ENCODE results near the gene HCFC1.

Gene HCFC1

DNA sequence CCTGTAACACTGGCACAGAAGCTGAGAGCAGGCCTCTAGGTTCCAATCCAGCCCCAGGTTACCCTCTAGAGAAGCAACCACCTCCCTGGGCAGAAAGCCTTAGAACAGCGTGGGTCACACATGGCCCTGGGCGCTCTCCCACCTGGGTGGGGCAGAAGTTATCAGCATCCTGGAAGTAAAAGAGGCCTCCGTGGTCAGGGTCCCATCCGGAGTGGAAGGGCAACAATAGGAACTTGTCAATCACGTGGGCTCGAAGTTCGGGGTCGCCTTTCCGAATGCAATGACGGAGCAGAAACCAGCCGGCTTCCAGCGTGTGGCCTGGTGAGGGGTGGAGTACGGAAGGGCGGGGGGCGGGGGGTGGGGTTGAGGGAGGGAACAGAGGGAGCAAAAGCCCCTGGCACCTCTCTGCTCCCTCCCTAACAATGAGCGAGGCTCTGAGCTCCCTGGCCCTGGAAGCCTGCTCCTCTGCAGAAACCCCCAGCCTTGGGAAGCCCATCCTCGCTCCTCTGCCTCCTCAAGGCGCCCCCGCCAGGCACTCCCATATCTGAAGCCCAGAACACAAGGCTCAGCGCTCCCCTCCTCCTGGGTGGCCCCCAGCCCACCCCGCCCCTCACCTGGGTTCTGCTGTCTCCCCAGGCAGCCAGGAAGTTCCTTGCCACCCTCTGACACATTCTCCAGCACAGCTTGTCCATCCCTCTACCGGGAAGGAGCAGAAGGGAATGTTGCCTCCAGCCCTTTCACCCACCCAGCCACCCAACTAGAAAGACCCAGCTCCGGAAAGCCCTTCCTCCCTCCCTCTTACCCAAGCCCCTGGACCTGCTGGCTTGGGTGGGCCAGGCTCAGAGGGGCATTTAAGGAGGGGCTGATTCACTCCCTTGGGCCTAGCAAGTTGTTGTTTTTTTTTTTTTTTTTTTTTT lies 30.0 kb downstream of the HCFC1 start:
- DNase-seq (ENCODE audit: low read depth in 2 of 2), result no peak

GRCh38 chrX:153939573-153939972 lies 32.0 kb downstream of the HCFC1 start:
- DNase-seq (ENCODE audit: low read depth in 2 of 2), result no peak

DNA sequence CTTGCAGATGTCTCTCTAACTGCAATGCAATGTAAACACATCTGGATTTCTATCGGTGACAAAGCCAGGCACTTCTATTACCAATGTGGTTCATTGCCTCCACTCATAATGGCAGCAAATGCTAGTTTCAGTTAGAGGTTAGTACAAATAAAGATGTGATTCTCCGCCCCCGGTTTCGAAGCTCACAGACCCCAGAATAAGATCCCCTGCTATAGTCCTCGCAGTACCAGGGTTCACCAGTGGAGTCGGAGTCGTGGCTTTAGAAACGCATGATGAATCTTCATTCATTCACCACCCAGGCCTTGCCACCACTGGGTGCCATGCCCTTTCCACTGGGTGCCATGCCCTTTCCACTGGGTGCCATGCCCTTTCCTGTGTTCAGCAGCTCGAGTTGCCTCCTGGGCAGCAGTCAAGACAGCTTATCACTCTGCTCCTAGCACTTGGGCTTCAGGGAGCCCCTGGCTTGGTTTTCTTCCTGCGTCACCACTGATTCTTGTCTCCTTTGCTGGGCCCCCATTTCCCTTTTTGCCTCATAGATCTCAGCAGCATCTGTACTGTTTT lies 33.3 kb downstream of the HCFC1 start:
- no peak for DNase-seq (ENCODE audit: low read depth in 2 of 2)

- DNase-seq (ENCODE audit: low read depth in 2 of 2), result no peak
Observed at GRCh38 chrX:153937056-153937455, 34.6 kb downstream of the HCFC1 start.

DNA sequence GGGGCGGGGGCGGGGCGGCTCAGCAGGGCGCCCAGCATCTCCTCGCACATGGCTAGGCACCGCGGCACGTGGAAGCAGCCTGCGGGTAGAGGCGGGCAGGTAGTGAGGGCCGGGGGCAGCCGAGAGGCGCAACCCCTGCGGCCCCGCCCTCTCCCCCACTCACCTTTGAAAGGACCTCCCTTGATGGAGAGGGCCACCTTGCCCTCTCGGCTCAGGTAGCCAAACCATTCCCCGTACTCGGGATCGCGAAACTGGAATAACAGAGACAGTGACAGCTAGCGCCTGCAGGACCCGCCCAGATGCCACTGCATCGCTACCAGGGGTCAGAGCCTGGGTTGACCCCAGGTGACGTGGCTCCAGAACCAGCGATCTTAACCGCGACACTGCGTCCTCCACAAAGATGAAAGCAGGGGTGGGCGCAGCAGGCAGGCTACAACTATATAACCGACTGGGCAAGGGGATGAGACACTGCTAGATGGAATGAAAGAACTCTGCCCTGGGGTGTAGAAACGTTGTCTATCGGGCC lies 36.2 kb downstream of the HCFC1 start:
- DNase-seq (ENCODE audit: low read depth in 2 of 2), result no peak

GRCh38 chrX:153934762-153935325 lies 36.8 kb downstream of the HCFC1 start, which contains the start of gene NAA10:
Gene NAA10, minus strand, starts transcription at chrX:153935037. Its CDS starts 133 bp downstream, at chrX:153934904.
- DNase-seq (ENCODE audit: low read depth in 2 of 2), result peak; percentile 49 to 68

- no peak for DNase-seq (ENCODE audit: low read depth in 2 of 2)
Observed at GRCh38 chrX:153934148-153934761, 37.4 kb downstream of the HCFC1 start.

GRCh38 chrX:153933748-153934147 lies 37.9 kb downstream of the HCFC1 start:
- no peak for DNase-seq (ENCODE audit: low read depth in 2 of 2)

DNA sequence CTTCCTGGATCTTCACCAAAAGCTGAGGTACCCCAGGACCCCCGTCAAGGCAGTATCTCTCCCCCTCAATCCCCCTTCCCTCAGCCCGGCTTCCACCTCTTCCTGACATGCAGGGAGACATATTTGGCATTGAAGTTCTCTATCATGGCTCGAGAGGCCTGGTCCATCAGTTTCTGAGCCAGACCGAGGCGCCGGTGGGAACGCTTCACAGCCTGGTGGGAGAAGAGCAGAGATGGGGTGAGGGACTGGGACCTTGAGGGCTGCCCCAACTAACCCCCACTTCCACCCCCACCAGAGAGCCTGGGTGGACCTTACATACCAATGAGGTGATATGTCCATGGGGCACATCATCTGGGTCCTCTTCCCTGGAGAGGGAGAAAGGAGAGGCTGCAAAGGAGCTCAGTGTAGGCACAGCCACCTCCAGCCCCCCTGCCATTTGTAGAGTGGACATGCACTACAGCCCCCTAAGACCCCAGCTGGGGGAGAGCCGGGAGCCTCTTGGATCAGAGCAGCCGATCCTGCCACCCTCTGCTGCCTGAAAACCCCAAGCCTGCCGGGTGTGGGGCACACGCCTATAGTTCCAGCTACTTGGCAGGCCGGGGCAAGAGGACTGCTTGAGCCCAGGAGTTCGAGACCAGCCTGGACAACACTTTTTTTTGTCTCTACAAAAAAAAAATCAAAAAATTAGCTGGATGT lies 39.2 kb downstream of the HCFC1 start:
- no peak for DNase-seq (ENCODE audit: low read depth in 2 of 2)

DNA sequence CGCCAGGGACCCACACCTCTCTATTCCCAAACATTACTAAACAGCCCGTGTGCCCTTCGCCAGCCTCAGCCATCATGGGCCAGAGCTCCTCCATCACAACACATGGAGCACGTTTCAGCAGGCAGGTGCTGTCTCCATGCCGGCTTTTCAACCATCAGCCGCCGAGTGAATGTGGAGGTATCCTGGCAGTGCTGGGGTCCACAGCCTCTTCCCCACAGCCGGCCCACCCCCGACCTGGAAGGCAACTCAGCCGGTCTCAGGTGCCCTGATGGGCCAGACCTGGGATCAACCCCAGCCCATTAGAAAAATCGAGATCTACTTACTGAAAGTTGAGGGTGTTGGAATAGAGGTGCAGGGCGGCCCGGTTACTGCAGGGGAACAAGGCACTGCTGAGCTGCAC lies 39.9 kb downstream of the HCFC1 start:
- no peak for DNase-seq (ENCODE audit: low read depth in 2 of 2)

DNA sequence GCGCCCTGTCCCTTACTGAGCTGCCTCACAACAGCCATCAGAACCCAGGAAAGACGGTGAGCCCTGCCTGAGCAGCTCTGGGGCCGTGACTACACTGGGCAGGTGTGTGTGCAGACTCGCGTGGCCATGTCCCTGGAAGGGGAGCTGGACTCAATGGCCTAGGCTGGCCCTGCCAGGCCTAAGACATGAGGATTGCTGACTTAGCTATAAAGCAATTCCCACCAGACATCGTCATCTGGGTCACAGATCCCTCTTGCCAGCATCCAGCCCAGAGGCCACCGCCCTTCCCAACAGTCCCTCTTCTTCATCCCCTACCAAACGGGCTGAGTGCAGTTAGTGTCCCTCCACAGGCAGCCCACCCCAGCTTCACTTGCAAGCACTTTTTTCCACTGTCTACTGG lies 40.5 kb downstream of the HCFC1 start:
- no peak for DNase-seq (ENCODE audit: low read depth in 2 of 2)

DNA sequence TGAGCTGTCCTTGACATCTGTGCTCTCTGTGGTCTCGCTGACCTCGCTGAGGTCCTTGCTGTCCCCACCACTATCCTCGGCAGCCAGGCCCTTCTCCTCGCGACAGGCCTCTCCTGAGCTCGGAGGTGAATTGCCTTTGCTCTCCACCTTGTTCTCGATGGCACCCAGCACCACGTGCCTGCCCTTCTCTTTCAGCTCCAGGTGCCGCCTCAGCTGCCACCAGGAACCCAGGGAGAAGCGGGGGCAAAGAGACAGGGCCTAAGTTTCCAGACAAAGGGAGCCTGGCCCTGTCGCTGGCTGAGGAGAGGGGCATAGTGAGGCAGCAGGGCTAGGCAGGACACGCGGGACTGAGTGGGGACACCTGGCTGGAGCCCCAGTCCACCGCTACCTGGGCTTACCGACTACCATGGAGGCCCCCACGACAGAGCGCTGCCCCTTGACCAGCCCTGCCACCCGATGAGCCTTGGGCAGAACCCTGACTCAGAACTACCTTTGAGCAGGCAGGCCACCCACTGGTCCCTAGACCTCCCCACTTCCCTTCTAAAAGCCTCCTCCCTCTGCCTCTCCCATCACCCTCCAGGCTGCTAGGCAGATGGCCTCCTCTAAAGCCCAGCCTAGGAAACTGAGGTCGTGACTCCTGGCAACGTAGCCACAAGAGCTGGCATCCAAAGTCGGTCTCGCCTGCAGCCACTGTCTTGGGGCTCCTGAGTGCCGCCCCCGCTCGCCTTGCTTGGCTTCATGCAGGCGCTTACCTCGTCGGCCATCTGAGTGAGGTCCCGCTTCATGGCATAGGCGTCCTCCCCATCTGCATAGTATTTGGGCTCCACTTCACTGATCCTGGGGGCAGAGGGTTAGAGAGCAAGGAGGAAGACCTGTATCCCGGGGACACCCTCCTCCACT lies 41.4 kb downstream of the HCFC1 start:
- no peak for DNase-seq (ENCODE audit: low read depth in 2 of 2)

- DNase-seq (ENCODE audit: low read depth in 2 of 2), result no peak
Observed at GRCh38 chrX:153929576-153929975, 42.0 kb downstream of the HCFC1 start.

DNA sequence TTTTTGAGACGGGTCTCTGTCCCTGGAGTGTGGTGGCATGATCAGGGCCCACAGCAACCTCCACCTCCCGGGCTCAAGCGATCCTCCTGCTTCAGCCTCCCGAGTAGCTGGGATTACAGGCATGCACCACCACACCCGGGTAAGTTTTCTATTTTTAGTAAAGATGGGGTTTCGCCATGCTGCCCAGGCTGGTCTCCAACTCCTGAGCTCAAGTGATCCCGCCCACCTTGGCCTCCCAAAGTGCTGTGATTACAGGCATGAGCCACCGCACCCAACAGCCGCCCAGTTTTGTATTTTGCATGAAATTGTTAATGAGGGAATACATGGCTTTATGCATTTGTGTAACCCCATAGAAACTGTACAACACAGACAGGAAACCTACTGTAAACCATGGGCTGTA lies 42.8 kb downstream of the HCFC1 start:
- no peak for DNase-seq (ENCODE audit: low read depth in 2 of 2)

GRCh38 chrX:153927922-153928760 lies 43.5 kb downstream of the HCFC1 start:
- peak; percentile 83 to 89 for DNase-seq (ENCODE audit: low read depth in 2 of 2)

DNA sequence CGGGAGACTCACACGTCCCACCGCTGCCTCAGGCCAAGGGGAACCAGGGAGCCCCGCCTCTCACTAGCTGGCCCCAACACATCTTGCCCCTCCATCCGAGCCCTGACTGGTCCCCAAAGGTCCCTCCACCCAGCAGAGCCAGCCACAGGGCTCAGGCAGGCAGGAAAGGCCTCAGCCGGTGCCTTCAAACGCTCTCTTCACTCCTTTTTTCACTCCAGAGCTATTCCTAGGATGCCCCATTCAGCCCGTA lies 44.0 kb downstream of the HCFC1 start:
- DNase-seq (ENCODE audit: low read depth in 2 of 2), result no peak

DNA sequence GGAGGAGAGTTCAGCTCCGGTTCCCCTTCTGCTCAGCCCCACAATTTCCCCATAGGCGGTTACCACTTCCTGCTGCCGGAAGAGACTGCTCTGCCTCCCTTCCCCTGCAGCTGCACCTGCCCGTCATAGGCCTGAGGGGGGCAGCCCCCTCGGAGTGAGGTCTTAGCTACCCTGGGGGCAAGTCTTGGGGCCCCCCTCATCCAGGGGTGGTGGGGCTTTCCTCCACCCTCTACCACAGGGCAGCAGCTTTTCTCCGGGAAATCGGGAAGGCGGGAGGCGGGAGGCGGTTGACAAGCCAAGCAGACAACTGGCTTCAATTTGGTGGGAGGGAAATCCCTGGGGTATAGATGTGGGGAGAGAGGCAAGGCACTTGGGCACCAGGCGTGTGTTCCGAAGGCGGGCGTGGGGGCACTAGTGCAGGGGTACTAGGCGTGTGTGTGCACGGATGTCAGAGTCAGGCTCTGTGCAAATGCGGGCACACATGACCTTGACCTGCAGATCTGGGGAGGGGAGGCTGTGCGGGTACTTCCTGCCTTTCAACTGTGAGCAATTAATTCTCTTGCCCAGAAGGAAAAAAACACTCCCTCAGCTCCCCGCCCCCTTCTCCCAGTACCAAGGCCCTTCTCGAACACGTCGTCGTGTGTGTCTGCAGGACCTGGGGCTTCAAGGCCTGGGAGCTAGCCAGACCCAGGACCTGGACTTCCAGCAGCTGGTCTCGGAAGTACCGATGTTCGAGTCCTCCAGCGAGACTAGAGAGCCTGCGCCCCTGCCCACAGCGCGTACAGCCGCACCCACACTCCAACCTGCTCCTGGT lies 44.6 kb downstream of the HCFC1 start:
- DNase-seq (ENCODE audit: low read depth in 2 of 2), result peak; percentile 45 to 61

DNA sequence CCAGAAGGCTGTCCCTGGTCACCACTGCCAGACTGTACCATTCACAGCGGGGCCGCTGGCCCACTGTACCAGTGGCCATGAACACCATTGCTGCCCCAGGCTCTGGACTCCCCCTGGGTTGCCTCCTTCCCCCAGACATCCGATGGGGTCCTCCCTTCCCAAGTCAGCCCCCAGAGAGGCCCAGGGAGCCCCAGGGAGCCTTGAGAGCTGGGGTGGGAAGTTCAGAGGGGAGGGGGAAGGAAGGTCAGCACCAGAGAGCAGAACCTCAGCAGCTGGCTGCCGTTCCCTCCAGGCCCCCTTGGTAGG lies 45.1 kb downstream of the HCFC1 start:
- peak in 1 of 2 donors; percentile 14 for DNase-seq (ENCODE audit: low read depth in 2 of 2)

All from stimulated activated CD4-positive, alpha-beta T cell treated with anti-CD3 and anti-CD28 coated beads, Interleukin-1b, Interleukin-23, amount 100 ng/mL, for 4 hours (primary cell).